ENCODE results near the gene LORICRIN. TPM values are rescaled to one million over a fixed set of nuclear protein-coding genes. Genes with fewer than 3 reads are reported as not detected.

LORICRIN gene
- total RNA-seq, 1 experiment from 2014 or later, result not detected

DNA sequence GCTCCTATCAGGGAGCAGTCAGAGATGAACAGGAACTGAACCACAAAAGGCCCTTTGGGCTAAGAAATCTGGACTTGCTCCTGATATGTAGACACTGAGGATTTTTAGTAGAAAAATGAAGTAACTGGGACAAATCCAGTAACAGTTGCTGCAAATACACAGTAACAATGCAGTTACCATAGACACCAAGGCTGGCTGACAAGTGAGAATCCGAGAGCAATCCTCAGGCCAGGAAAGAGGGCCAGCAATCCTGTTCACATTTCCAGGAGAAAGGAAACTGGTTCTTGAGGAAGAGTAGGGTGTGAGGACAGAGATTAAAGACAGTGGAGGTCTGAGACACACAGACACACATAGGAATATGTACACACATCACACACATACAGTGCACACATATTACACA, 9.3 kb upstream of the LORICRIN start:
- intact Hi-C loops (cut with micrococcal nuclease), result no loop called here
- H3K27ac ChIP-seq (ENCODE audit: low read length), result no peak overlapping the region

DNA sequence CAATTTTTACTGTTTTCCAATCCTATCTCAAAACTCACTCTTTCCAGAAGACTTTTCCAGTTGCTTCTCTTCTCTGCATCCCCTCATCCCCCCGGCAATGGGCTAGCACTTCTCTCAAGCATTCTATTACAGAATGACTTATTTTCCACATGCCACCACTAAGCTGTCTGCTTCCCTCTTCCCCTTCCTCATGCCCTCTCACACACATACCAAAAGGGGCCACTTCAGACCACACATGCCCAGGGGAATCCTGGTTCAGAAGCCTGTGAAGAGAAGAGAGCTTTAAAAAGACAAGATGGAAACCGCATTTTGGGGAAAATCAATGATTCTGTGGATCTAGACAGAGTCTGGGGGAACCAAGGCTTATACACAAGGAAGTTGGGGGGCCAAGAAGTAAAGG, 8.4 kb upstream of the LORICRIN start:
- POLR2A ChIA-PET (ENCODE audit: unreplicated experiment), result no interaction called here
- Histone ChIP-seq H3K27me3 (ENCODE audit: low read length) (peaks cover 47% of the 10 kb centered on the region), H2AFZ (ENCODE audit: low read length) (no peak overlapping the region), H3K79me2 (ENCODE audit: low read length) (no peaks in the 10 kb centered on the region), H3F3A (ENCODE audit: low read length, unreplicated experiment) (no peaks in the 10 kb centered on the region), H3K4me2 (ENCODE audit: low read length) (no peak overlapping the region), H4K20me1 (ENCODE audit: low read length) (no peaks in the 10 kb centered on the region), H3K9ac (ENCODE audit: low read length) (no peak overlapping the region), H3K9me3 (ENCODE audit: low read length) (no peaks in the 10 kb centered on the region), H3K4me3 (ENCODE audit: low read length) (no peak overlapping the region), H3K9me2 (replicated peaks; ENCODE audit: low read length) (no peaks in the 10 kb centered on the region), H3K4me1 (ENCODE audit: insufficient read depth, low read length) (no peaks in the 10 kb centered on the region), H3K27ac (ENCODE audit: low read length) (no peak overlapping the region), H3K36me3 (ENCODE audit: low read depth, low read length) (no peaks in the 10 kb centered on the region)
- no peak for DNase-seq
- CTCF ChIA-PET, result no interaction called here
- intact Hi-C loops (cut with micrococcal nuclease), result no loop called here
- no TSS peak for BruUV-seq (replicated peaks)
- ATAC-seq, result no peak
- no peak for TF ChIP-seq EZH2phosphoT487 (IDR thresholded peaks at IDR 0.05; ENCODE audit: borderline replicate concordance, low read length)
- TF ChIP-seq, protein P1, sequence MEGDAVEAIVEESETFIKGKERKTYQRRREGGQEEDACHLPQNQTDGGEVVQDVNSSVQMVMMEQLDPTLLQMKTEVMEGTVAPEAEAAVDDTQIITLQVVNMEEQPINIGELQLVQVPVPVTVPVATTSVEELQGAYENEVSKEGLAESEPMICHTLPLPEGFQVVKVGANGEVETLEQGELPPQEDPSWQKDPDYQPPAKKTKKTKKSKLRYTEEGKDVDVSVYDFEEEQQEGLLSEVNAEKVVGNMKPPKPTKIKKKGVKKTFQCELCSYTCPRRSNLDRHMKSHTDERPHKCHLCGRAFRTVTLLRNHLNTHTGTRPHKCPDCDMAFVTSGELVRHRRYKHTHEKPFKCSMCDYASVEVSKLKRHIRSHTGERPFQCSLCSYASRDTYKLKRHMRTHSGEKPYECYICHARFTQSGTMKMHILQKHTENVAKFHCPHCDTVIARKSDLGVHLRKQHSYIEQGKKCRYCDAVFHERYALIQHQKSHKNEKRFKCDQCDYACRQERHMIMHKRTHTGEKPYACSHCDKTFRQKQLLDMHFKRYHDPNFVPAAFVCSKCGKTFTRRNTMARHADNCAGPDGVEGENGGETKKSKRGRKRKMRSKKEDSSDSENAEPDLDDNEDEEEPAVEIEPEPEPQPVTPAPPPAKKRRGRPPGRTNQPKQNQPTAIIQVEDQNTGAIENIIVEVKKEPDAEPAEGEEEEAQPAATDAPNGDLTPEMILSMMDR (conservative IDR thresholded peaks at IDR 0.05; ENCODE audit: low read depth, low read length), result no peak
- TF ChIP-seq EZH2 (IDR thresholded peaks at IDR 0.05; ENCODE audit: low read length, unreplicated experiment), result no peak

More for the DNA sequence above, 9.3 kb upstream of the LORICRIN start:
- Histone ChIP-seq H3K4me1 (ENCODE audit: insufficient read depth, low read length) (no peaks in the 10 kb centered on the region), H3K9me2 (replicated peaks; ENCODE audit: low read length) (no peaks in the 10 kb centered on the region), H3K36me3 (ENCODE audit: low read depth, low read length) (no peaks in the 10 kb centered on the region), H3K9ac (ENCODE audit: low read length) (no peak overlapping the region), H3K9me3 (ENCODE audit: low read length) (no peaks in the 10 kb centered on the region), H3K4me3 (ENCODE audit: low read length) (no peak overlapping the region), H4K20me1 (ENCODE audit: low read length) (no peaks in the 10 kb centered on the region), H3K4me2 (ENCODE audit: low read length) (no peak overlapping the region), H2AFZ (ENCODE audit: low read length) (no peak overlapping the region), H3F3A (ENCODE audit: low read length, unreplicated experiment) (no peaks in the 10 kb centered on the region), H3K27me3 (ENCODE audit: low read length) (peaks cover 51% of the 10 kb centered on the region), H3K79me2 (ENCODE audit: low read length) (no peaks in the 10 kb centered on the region)
- no peak for ATAC-seq
- TF ChIP-seq EZH2phosphoT487 (IDR thresholded peaks at IDR 0.05; ENCODE audit: borderline replicate concordance, low read length), result no peak
- no peak for TF ChIP-seq EZH2 (IDR thresholded peaks at IDR 0.05; ENCODE audit: low read length, unreplicated experiment)
- TF ChIP-seq, protein P1 (conservative IDR thresholded peaks at IDR 0.05; ENCODE audit: low read depth, low read length), result no peak
- no TSS peak for BruUV-seq (replicated peaks)
- DNase-seq, result no peak
- ChIA-PET POLR2A (ENCODE audit: unreplicated experiment) (no interaction called here), CTCF (no interaction called here)

DNA sequence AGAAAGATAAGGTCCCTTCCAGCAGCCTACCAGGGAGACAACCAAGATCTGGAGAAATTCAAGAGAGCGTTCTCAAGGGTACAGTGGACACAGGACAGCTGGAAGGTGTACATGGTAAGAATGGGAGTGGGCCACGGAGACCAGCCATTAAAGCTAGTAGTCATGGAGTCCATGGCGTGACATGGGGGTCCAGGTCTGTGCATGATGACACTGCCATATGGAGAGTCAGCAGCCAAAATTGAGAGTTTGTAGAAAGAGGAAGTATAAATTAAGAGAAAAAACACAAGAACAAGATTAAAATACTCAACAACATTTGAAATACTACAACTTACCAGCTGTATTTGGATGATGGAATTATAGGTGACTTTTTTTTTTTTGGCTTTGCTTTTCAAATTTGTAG, 7.9 kb upstream of the LORICRIN start:
- no peak for ATAC-seq

More for the DNA sequence above, 7.9 kb upstream of the LORICRIN start:
- Histone ChIP-seq H3F3A (ENCODE audit: low read length, unreplicated experiment) (no peaks in the 10 kb centered on the region), H3K4me1 (ENCODE audit: insufficient read depth, low read length) (no peaks in the 10 kb centered on the region), H3K9me2 (replicated peaks; ENCODE audit: low read length) (no peaks in the 10 kb centered on the region), H3K9me3 (ENCODE audit: low read length) (no peaks in the 10 kb centered on the region), H4K20me1 (ENCODE audit: low read length) (no peaks in the 10 kb centered on the region), H3K9ac (ENCODE audit: low read length) (no peak overlapping the region), H2AFZ (ENCODE audit: low read length) (no peak overlapping the region), H3K4me3 (ENCODE audit: low read length) (no peak overlapping the region), H3K27ac (ENCODE audit: low read length) (no peak overlapping the region), H3K4me2 (ENCODE audit: low read length) (no peak overlapping the region), H3K36me3 (ENCODE audit: low read depth, low read length) (no peaks in the 10 kb centered on the region), H3K27me3 (ENCODE audit: low read length) (peaks cover 43% of the 10 kb centered on the region), H3K79me2 (ENCODE audit: low read length) (no peaks in the 10 kb centered on the region)
- CTCF ChIA-PET, result no interaction called here
- DNase-seq, result no peak
- POLR2A ChIA-PET (ENCODE audit: unreplicated experiment), result no interaction called here
- no peak for TF ChIP-seq EZH2 (IDR thresholded peaks at IDR 0.05; ENCODE audit: low read length, unreplicated experiment)
- TF ChIP-seq, protein P1 (conservative IDR thresholded peaks at IDR 0.05; ENCODE audit: low read depth, low read length), result no peak
- no peak for TF ChIP-seq EZH2phosphoT487 (IDR thresholded peaks at IDR 0.05; ENCODE audit: borderline replicate concordance, low read length)
- intact Hi-C loops (cut with micrococcal nuclease), result no loop called here
- no TSS peak for BruUV-seq (replicated peaks)
